ENCODE results near the gene EML6. TPM values are rescaled to one million over a fixed set of nuclear protein-coding genes. Genes with fewer than 3 reads are reported as not detected.

The EML6 gene
- total RNA-seq, 2 donors from 2014 or later, result 0.46 to 10.7 TPM

GRCh38 chr2:54678719-54679118, 44.7 kb upstream of the EML6 start:
- Histone ChIP-seq H3K27ac (no peak overlapping the region), H3K36me3 (no peaks in the 10 kb centered on the region), H3K27me3 (replicated peaks; ENCODE audit: insufficient read depth) (no peaks in the 10 kb centered on the region), H3K4me3 (no peak overlapping the region), H3K4me1 (replicated peaks) (peaks cover 6% of the 10 kb centered on the region), H3K9me3 (no peaks in the 10 kb centered on the region)
- intact Hi-C loops (cut with DNase I), result no loop called here
- TF ChIP-seq, protein P1, sequence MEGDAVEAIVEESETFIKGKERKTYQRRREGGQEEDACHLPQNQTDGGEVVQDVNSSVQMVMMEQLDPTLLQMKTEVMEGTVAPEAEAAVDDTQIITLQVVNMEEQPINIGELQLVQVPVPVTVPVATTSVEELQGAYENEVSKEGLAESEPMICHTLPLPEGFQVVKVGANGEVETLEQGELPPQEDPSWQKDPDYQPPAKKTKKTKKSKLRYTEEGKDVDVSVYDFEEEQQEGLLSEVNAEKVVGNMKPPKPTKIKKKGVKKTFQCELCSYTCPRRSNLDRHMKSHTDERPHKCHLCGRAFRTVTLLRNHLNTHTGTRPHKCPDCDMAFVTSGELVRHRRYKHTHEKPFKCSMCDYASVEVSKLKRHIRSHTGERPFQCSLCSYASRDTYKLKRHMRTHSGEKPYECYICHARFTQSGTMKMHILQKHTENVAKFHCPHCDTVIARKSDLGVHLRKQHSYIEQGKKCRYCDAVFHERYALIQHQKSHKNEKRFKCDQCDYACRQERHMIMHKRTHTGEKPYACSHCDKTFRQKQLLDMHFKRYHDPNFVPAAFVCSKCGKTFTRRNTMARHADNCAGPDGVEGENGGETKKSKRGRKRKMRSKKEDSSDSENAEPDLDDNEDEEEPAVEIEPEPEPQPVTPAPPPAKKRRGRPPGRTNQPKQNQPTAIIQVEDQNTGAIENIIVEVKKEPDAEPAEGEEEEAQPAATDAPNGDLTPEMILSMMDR (IDR thresholded peaks at IDR 0.05), result no peak
- TF ChIP-seq POLR2A (IDR thresholded peaks at IDR 0.05) (no peak), POLR2AphosphoS5 (IDR thresholded peaks at IDR 0.05) (no peak)
- no peak for DNase-seq (ENCODE audit: low spot score)
- WGBS, result 82% methylated on average over 3 of the region's 3 CpGs

- intact Hi-C loops (cut with DNase I), result no loop called here
- Histone ChIP-seq H3K4me3 (no peak overlapping the region), H3K36me3 (no peaks in the 10 kb centered on the region), H3K27ac (no peak overlapping the region), H3K4me1 (replicated peaks) (no peaks in the 10 kb centered on the region), H3K27me3 (replicated peaks; ENCODE audit: insufficient read depth) (no peaks in the 10 kb centered on the region), H3K9me3 (no peaks in the 10 kb centered on the region)
- no peak for DNase-seq (ENCODE audit: low spot score)
- WGBS, result 79% methylated on average over 6 of the region's 6 CpGs
- TF ChIP-seq POLR2AphosphoS5 (IDR thresholded peaks at IDR 0.05), result no peak
- TF ChIP-seq POLR2A (IDR thresholded peaks at IDR 0.05), result no peak
These were observed 42.9 kb upstream of the EML6 start for GRCh38 chr2:54680397-54681041.

DNA sequence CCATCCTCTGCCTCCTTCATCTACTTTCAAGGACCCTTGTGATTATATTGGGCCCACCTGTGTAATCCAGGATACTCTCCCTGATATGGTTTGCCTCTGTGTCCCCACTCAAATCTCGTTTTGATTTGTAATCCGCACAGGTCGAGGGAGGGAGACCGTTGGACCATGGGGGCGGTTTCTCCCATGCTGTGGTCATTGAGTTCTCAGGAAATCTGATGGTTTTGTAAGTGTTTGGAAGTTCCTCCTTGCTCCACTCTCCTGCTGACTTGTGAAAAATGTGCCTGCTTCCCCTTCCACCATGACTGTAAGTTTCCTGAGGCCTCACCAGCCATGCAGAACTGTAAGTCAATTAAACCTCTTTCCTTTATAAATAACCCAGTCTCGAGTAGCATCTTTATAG, 42.0 kb upstream of the EML6 start:
- Histone ChIP-seq H3K36me3 (no peaks in the 10 kb centered on the region), H3K9me3 (no peaks in the 10 kb centered on the region), H3K4me1 (replicated peaks) (no peaks in the 10 kb centered on the region), H3K4me3 (no peak overlapping the region), H3K27ac (no peak overlapping the region), H3K27me3 (replicated peaks; ENCODE audit: insufficient read depth) (no peaks in the 10 kb centered on the region)
- TF ChIP-seq POLR2A (IDR thresholded peaks at IDR 0.05), result no peak
- TF ChIP-seq, protein P1 (IDR thresholded peaks at IDR 0.05), result no peak
- TF ChIP-seq POLR2AphosphoS5 (IDR thresholded peaks at IDR 0.05), result no peak
- WGBS, result 93% methylated on average over 6 of the region's 6 CpGs
- intact Hi-C loops (cut with DNase I), result no loop called here
- DNase-seq (ENCODE audit: low spot score), result no peak

DNA sequence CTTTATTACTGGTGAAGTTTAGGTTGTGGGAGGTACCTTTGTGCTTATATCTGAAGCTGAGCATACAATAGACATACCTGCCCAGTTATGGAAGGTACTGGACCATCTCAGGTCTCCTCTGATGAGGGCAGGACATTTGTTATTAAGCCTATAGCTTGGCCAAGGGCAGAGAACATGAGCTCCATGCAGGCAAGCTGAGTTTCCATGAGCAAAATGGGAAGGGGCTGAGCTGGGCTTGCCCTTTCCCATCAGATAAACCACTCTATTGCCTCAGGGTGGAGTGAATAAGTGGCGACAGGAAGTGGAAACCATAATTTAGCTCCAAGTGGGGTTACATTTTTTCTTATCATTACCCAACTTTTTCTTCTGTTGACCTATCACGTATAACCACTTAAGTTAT, 39.9 kb upstream of the EML6 start:
- no peak overlapping the region for H3K27ac ChIP-seq
- 94% methylated on average over 2 of the region's 2 CpGs for WGBS
- no peaks in the 10 kb centered on the region for H3K27me3 ChIP-seq (replicated peaks; ENCODE audit: insufficient read depth)
- intact Hi-C loops (cut with DNase I), result no loop called here
- H3K4me3 ChIP-seq, result no peak overlapping the region
- no peak for DNase-seq (ENCODE audit: low spot score)
- no peaks in the 10 kb centered on the region for H3K36me3 ChIP-seq
- no peaks in the 10 kb centered on the region for H3K9me3 ChIP-seq
- no peaks in the 10 kb centered on the region for H3K4me1 ChIP-seq (replicated peaks)
- no peak for TF ChIP-seq POLR2AphosphoS5 (IDR thresholded peaks at IDR 0.05)
- no peak for TF ChIP-seq POLR2A (IDR thresholded peaks at IDR 0.05)
- TF ChIP-seq, protein P1 (IDR thresholded peaks at IDR 0.05), result no peak

DNA sequence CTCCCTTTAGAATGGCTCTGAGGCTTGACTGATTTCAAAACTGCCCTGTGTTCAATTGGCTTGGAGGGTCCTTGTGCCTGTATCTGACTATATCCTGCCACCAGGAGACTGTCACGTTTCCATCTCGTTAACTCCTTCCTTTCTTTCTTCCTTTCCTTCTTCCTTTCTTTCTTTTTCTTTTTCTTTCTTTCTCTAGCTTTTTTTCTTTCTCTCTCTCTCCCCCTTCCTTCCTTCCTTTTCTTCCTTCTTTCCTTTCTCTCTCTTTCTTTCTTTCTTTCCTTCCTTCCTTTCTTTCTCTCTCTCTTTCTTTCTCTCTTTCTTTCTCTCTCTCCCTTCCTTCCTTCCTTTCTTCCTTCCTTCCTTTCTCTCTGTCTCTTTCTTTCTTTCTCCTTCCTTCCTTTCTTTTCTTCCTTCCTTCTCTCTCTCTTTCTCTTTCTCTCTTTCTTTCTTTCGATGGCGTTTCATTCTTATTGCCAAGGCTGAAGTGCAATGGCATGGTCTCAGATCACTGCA, 38.1 kb upstream of the EML6 start:
- WGBS, result 88% methylated on average over 4 of the region's 4 CpGs
- DNase-seq (ENCODE audit: low spot score), result no peak
- intact Hi-C loops (cut with DNase I), result no loop called here
- TF ChIP-seq POLR2AphosphoS5 (IDR thresholded peaks at IDR 0.05), result no peak
- Histone ChIP-seq H3K4me3 (no peak overlapping the region), H3K9me3 (no peaks in the 10 kb centered on the region), H3K27ac (no peak overlapping the region), H3K4me1 (replicated peaks) (no peaks in the 10 kb centered on the region), H3K36me3 (no peaks in the 10 kb centered on the region), H3K27me3 (replicated peaks; ENCODE audit: insufficient read depth) (no peaks in the 10 kb centered on the region)

DNA sequence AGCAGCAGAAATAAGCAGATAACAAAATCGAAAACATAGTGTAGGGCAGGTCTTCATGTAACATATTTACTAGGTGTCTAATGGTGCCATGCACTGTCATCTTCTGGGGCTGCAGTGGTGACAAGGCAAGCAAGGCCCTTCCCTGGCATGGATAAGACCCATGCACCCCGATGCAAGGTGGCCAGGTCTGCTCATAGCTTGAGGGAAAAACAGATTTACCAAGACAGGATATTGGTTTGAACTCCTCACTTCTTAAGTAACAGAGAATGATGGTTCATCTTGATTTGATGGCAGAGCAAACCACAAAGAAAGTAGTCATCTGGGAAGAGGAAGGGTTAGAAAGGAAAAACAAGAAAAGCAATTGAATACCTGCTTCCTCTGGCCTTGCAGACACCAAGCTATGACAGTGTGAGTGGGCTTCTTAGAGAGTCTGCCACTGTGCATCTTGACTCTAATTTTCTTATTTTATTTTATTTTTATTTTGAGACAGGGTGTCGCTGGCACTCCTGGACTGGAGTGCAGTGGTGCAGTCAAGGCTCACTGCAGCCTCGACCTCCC, 35.8 kb upstream of the EML6 start:
- H3K27ac ChIP-seq, result no peak overlapping the region
- 88% methylated on average over 4 of the region's 4 CpGs for WGBS
- intact Hi-C loops (cut with DNase I), result no loop called here

More for the DNA sequence above, 35.8 kb upstream of the EML6 start:
- Histone ChIP-seq H3K9me3 (no peaks in the 10 kb centered on the region), H3K36me3 (no peaks in the 10 kb centered on the region), H3K4me1 (replicated peaks) (no peaks in the 10 kb centered on the region), H3K4me3 (no peak overlapping the region), H3K27me3 (replicated peaks; ENCODE audit: insufficient read depth) (no peaks in the 10 kb centered on the region)
- TF ChIP-seq POLR2A (IDR thresholded peaks at IDR 0.05) (no peak), POLR2AphosphoS5 (IDR thresholded peaks at IDR 0.05) (no peak)
- TF ChIP-seq, protein P1 (IDR thresholded peaks at IDR 0.05), result no peak
- DNase-seq (ENCODE audit: low spot score), result no peak
